ENCODE measurements around the gene SRSF12. TPM values are rescaled to one million over a fixed set of nuclear protein-coding genes. Genes with fewer than 3 reads are reported as not detected.

Gene SRSF12
- total and polyA plus RNA-seq, 9 of the 15 experiments (the other 6 are each of a cell fraction or from before 2014, with no cell fraction given) = not detected

GRCh38 chr6:89085409-89086205 lies 32.3 kb downstream of the SRSF12 start (continued):
- no peak for TF ChIP-seq POLR3G (IDR thresholded peaks at IDR 0.05; ENCODE audit: extremely low read depth, insufficient read length, insufficient replicate concordance)
- TF ChIP-seq SMAD2 (IDR thresholded peaks at IDR 0.05; ENCODE audit: low read depth, low read length) = no peak
- no peak for TF ChIP-seq SIX5 (IDR thresholded peaks at IDR 0.05; ENCODE audit: borderline replicate concordance in 1 of 2, insufficient read depth in 1 of 2, low read depth in 1 of 2, low read length in 2 of 2)
- TF ChIP-seq BCL6 (CRISPR knock-in tag; IDR thresholded peaks at IDR 0.05) = no peak
- no peak for TF ChIP-seq ZNF431 (CRISPR knock-in tag; IDR thresholded peaks at IDR 0.05)
- no peak for TF ChIP-seq DNMT1 (IDR thresholded peaks at IDR 0.05)
- TF ChIP-seq WHSC1 (IDR thresholded peaks at IDR 0.05; ENCODE audit: low read length) = no peak
- TF ChIP-seq FUS (optimal IDR thresholded peaks at IDR 0.05; ENCODE audit: low read depth, low read length) = no peak

- no peak overlapping the region for H3K27ac ChIP-seq (ENCODE audit: extremely low read depth, low read depth, low read length)
These were observed 32.9 kb downstream of the SRSF12 start for GRCh38 chr6:89084954-89085353.

More at GRCh38 chr6:89084954-89085353, 32.9 kb downstream of the SRSF12 start:
- H3K79me2 ChIP-seq (ENCODE audit: control insufficient read depth, insufficient read depth, low read length) = peaks cover 21% of the 10 kb centered on the region
- no peaks in the 10 kb centered on the region for H3K9me3 ChIP-seq (replicated peaks; ENCODE audit: control insufficient read depth, insufficient read depth, low read depth, low read length)
- in situ Hi-C loops (cut with MboI) = no loop called here
- TF ChIP-seq CREB5 (CRISPR knock-in tag; IDR thresholded peaks at IDR 0.05) (no peak), ID3 (CRISPR knock-in tag; IDR thresholded peaks at IDR 0.05) (no peak), ID3 (tag; IDR thresholded peaks at IDR 0.05) (no peak), HDAC1 (IDR thresholded peaks at IDR 0.05) (no peak), GABPA (tag; conservative IDR thresholded peaks at IDR 0.05; ENCODE audit: low read depth) (no peak), KLF13 (tag; IDR thresholded peaks at IDR 0.05; ENCODE audit: borderline replicate concordance, low read depth) (no peak), PCBP1 (IDR thresholded peaks at IDR 0.05; ENCODE audit: low read depth, low read length, poor library complexity, severe bottlenecking) (no peak)
- POLR2A ChIA-PET = interaction anchor here (1.0 to 2.0 kb wide), 5 partner anchors 10 to 287 kb away, joined by 3 to 9 read pairs (median 3); no protein-coding TSS in a partner anchor
- no peaks in the 10 kb centered on the region for H4K20me1 ChIP-seq (replicated peaks; ENCODE audit: control insufficient read depth, insufficient read depth, low read length)
- no peak overlapping the region for H3K4me3 ChIP-seq
- BruUV-seq (replicated peaks) = no TSS peak
- intact Hi-C loops (cut with micrococcal nuclease) = loop anchor here (5.0 kb wide), 1 partner anchor 83 kb away; no protein-coding TSS in a partner anchor
- no peak overlapping the region for H3K9ac ChIP-seq (ENCODE audit: insufficient read depth in 1 of 2, low read depth in 2 of 2, low read length in 2 of 2)
- DNase-seq (ENCODE audit: extremely low read depth in 1 of 4, low spot score in 3 of 4) (no peak), FAIRE-seq (no peak), ATAC-seq (no peak)
- H3K4me1 ChIP-seq (replicated peaks in 1 of 2; ENCODE audit: control insufficient read depth in 2 of 2, insufficient read depth in 2 of 2, low read length in 2 of 2) = peaks cover 9 to 16% of the 10 kb centered on the region in 2 experiments; a peak in 3 of 5 replicates
- no peaks in the 10 kb centered on the region for H3K9me1 ChIP-seq (ENCODE audit: control insufficient read depth, insufficient read depth, low read length)
- 65% methylated on average over 3 of the region's 3 CpGs for WGBS (ENCODE audit: insufficient coverage, low coverage, missing lambda C conversion rate)
- no peak overlapping the region for H3K4me2 ChIP-seq (ENCODE audit: insufficient read depth, low read length)
- CTCF ChIA-PET (ENCODE audit: low intra/inter-chr PET ratio) = no interaction called here
- H3K36me3 ChIP-seq (ENCODE audit: control insufficient read depth, insufficient read depth, low read length) = peaks cover 15% of the 10 kb centered on the region; the same call in 2 of the 3 replicates
- no peaks in the 10 kb centered on the region for H3K27me3 ChIP-seq (ENCODE audit: control insufficient read depth in 2 of 2, insufficient read depth in 2 of 2, low read length in 2 of 2)
- no peak overlapping the region for H2AFZ ChIP-seq (ENCODE audit: low read depth, low read length)

Measured in K562 (cell line).